Activated B cell treated with CpG ODN at 0.5 μM for 24 hours (primary cell): Measurements from ENCODE around the gene NFIC. TPM values are rescaled to one million over a fixed set of nuclear protein-coding genes. Genes with fewer than 3 reads are reported as not detected.

Experiments used
- ATAC-seq: fragments of 200-7000 bp; cut with Tn5 transposase; one replicate; pipeline ENCODE4 v1.10.0; 2021; ENCODE audit warnings: low read depth, mild to moderate bottlenecking, moderate library complexity
- CTCF ChIA-PET: fragments of 350-600 bp; sonication (Branson Sonifier 250); formaldehyde crosslinking; loops from one replicate; lab custom pipeline; 2021; ENCODE audit warnings: antibody characterized with exemption; lab: Charles Lee
- POLR2A ChIA-PET: fragments of 350-600 bp; sonication (Branson Sonifier 250); formaldehyde crosslinking; loops from one replicate; lab custom pipeline; 2021; ENCODE audit warnings: antibody characterized with exemption; lab: Charles Lee
- DNase-seq: peaks from one replicate; pipeline ENCODE4 v3.0.0; 2022
- H3K27ac Mint-ChIP-seq: one replicate; pipeline ENCODE4 v1.8.0; 2020; ENCODE audit warnings: mixed read lengths
- H3K27me3 Mint-ChIP-seq: one replicate; pipeline ENCODE4 v1.8.0; 2021; ENCODE audit warnings: mixed read lengths
- H3K36me3 Mint-ChIP-seq: one replicate; pipeline ENCODE4 v1.8.0; 2021; ENCODE audit warnings: low read depth, mixed read lengths
- H3K4me1 Mint-ChIP-seq: one replicate; pipeline ENCODE4 v1.8.0; 2021; ENCODE audit warnings: mixed read lengths
- H3K4me3 Mint-ChIP-seq: one replicate; pipeline ENCODE4 v1.8.0; 2020; ENCODE audit warnings: mild to moderate bottlenecking, mixed read lengths
- H3K9me3 Mint-ChIP-seq: one replicate; pipeline ENCODE4 v1.8.0; 2020; ENCODE audit warnings: mixed read lengths
- intact Hi-C: fragments of 100-400 bp; cut with micrococcal nuclease; formaldehyde crosslinking; loops from one replicate; pipeline ENCODE4 v1.15.1; 2024
- total RNA-seq: library from RNA; stranded (reverse); gene quantifications from 2 replicates; pipeline ENCODE4 v1.2.3, GENCODE V29; 2022
- TF ChIP-seq, protein P1 (sequence below): fragments of 200-600 bp; IDR thresholded peaks from one replicate; pipeline ENCODE4 v1.8.0; 2022; ENCODE audit warnings: antibody characterized with exemption, mild to moderate bottlenecking

The NFIC gene
- total RNA-seq, 1 donor from 2014 or later, result 18.8 TPM

- ChIA-PET CTCF (interaction anchor here (1.1 kb wide), 1 partner anchor 163 kb away, joined by 3 read pairs; no protein-coding TSS in a partner anchor), POLR2A (interaction anchor here (0.6 kb wide), 1 partner anchor 38 kb away, joined by 4 read pairs; no protein-coding TSS in a partner anchor)
- intact Hi-C loops, result no loop called here
- Mint-ChIP-seq H3K4me1 (no peaks in the 10 kb centered on the region), H3K4me3 (no peak overlapping the region), H3K9me3 (peaks cover 2% of the 10 kb centered on the region), H3K27ac (no peak overlapping the region), H3K27me3 (no peaks in the 10 kb centered on the region), H3K36me3 (peaks cover 3% of the 10 kb centered on the region)
- ATAC-seq (no peak), DNase-seq (no peak)
- TF ChIP-seq, protein P1, sequence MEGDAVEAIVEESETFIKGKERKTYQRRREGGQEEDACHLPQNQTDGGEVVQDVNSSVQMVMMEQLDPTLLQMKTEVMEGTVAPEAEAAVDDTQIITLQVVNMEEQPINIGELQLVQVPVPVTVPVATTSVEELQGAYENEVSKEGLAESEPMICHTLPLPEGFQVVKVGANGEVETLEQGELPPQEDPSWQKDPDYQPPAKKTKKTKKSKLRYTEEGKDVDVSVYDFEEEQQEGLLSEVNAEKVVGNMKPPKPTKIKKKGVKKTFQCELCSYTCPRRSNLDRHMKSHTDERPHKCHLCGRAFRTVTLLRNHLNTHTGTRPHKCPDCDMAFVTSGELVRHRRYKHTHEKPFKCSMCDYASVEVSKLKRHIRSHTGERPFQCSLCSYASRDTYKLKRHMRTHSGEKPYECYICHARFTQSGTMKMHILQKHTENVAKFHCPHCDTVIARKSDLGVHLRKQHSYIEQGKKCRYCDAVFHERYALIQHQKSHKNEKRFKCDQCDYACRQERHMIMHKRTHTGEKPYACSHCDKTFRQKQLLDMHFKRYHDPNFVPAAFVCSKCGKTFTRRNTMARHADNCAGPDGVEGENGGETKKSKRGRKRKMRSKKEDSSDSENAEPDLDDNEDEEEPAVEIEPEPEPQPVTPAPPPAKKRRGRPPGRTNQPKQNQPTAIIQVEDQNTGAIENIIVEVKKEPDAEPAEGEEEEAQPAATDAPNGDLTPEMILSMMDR, result no peak
Observed at GRCh38 chr19:3467437-3468198, 101.2 kb downstream of the NFIC start.

DNA sequence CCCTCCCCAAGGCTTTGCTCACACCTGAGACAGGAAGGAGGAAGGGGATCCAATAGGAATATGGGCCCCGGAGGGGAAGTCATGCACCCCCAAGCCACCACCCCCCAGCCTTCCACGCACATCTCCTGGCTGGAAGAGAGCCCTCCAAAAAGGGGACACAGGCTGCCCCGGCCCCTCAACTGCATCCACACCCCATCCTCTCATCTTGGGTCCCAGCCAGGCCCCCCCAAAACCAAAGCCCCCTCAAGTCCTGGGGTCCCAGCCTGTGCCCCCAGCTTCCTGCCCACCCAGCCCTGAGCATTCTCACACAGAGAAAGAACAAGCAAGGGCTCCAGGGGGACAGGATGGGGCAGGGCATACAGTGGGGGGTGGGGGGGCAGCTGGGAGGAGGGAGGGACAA lies 101.8 kb downstream of the NFIC start:
- no peak overlapping the region for H3K4me3 Mint-ChIP-seq
- peaks cover 2% of the 10 kb centered on the region for H3K9me3 Mint-ChIP-seq
- ChIA-PET POLR2A (no interaction called here), CTCF (interaction anchor here (1.1 kb wide), 1 partner anchor 163 kb away, joined by 3 read pairs; no protein-coding TSS in a partner anchor)
- intact Hi-C loops, result no loop called here
- H3K36me3 Mint-ChIP-seq, result no peaks in the 10 kb centered on the region
- ATAC-seq (no peak), DNase-seq (no peak)
- TF ChIP-seq, protein P1, result no peak
- H3K4me1 Mint-ChIP-seq, result no peaks in the 10 kb centered on the region
- H3K27ac Mint-ChIP-seq, result no peak overlapping the region
- H3K27me3 Mint-ChIP-seq, result no peaks in the 10 kb centered on the region

GRCh38 chr19:3469638-3470499 lies 103.5 kb downstream of the NFIC start:
- Mint-ChIP-seq H3K27ac (no peak overlapping the region), H3K9me3 (peaks cover 2% of the 10 kb centered on the region), H3K36me3 (no peaks in the 10 kb centered on the region), H3K4me3 (no peak overlapping the region), H3K27me3 (no peaks in the 10 kb centered on the region), H3K4me1 (no peaks in the 10 kb centered on the region)
- CTCF ChIA-PET, result interaction anchor here (0.6 to 1.0 kb wide), 3 partner anchors 40 to 925 kb away, joined by 3 to 4 read pairs (median 4); no protein-coding TSS in a partner anchor
- ATAC-seq (no peak), DNase-seq (no peak)
- TF ChIP-seq, protein P1, result no peak
- POLR2A ChIA-PET, result interaction anchor here (0.8 kb wide), 1 partner anchor 116 kb away, joined by 7 read pairs; no protein-coding TSS in a partner anchor
- intact Hi-C loops, result no loop called here

DNA sequence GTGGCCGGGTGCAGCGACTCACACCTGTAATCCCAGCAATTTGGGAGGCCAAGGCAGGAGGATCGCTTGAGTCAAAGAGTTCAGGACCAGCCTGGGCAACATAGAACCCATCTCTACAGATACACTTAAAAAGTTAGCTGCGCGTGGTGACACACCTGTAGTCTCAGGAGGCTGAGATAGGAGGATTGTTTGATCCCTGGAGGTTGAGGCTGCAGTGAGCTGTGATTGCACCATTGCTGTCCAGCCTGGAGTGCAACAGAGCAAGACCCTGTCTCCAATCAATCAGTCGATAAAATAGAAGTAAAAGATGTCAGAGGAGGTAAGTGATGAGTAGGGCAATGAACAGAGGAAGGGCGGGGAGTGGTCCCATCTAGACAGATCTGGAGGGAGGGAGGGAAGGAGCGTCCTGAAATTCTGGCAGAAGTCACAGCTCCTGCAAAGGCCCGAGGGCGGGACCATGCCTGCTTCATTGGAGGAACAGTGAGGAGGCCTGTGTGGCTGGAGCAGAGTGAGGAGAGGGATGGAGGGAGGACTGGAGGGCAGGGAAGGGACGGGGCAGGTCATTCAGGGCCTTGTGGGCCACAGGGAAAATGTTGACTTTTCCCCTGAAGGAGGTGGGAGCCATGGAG lies 104.2 kb downstream of the NFIC start:
- intact Hi-C loops, result no loop called here
- Mint-ChIP-seq H3K27ac (no peak overlapping the region), H3K4me1 (no peaks in the 10 kb centered on the region), H3K9me3 (peaks cover 2% of the 10 kb centered on the region), H3K27me3 (no peaks in the 10 kb centered on the region), H3K36me3 (no peaks in the 10 kb centered on the region), H3K4me3 (no peak overlapping the region)
- ATAC-seq, result no peak
- TF ChIP-seq, protein P1, result no peak
- DNase-seq, result no peak
- ChIA-PET POLR2A (interaction anchor here (0.7 kb wide), 1 partner anchor 26 kb away, joined by 3 read pairs; no protein-coding TSS in a partner anchor), CTCF (interaction anchor here (0.9 to 1.1 kb wide), 3 partner anchors 41 to 163 kb away, joined by 3 to 4 read pairs (median 3); no protein-coding TSS in a partner anchor)
